Measurements from ENCODE around the gene GPR132.

GRCh38 chr14:105047283-105048016 is 17.8 kb downstream of the GPR132 start:
- TF ChIP-seq, protein P1, sequence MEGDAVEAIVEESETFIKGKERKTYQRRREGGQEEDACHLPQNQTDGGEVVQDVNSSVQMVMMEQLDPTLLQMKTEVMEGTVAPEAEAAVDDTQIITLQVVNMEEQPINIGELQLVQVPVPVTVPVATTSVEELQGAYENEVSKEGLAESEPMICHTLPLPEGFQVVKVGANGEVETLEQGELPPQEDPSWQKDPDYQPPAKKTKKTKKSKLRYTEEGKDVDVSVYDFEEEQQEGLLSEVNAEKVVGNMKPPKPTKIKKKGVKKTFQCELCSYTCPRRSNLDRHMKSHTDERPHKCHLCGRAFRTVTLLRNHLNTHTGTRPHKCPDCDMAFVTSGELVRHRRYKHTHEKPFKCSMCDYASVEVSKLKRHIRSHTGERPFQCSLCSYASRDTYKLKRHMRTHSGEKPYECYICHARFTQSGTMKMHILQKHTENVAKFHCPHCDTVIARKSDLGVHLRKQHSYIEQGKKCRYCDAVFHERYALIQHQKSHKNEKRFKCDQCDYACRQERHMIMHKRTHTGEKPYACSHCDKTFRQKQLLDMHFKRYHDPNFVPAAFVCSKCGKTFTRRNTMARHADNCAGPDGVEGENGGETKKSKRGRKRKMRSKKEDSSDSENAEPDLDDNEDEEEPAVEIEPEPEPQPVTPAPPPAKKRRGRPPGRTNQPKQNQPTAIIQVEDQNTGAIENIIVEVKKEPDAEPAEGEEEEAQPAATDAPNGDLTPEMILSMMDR (IDR thresholded peaks at IDR 0.05; ENCODE audit: low read length), result no peak
- TF ChIP-seq EZH2 (IDR thresholded peaks at IDR 0.05; ENCODE audit: borderline replicate concordance, low read length), result no peak

All from OCI-LY1 (cell line).